ENCODE data around the gene TENM4.

DNA sequence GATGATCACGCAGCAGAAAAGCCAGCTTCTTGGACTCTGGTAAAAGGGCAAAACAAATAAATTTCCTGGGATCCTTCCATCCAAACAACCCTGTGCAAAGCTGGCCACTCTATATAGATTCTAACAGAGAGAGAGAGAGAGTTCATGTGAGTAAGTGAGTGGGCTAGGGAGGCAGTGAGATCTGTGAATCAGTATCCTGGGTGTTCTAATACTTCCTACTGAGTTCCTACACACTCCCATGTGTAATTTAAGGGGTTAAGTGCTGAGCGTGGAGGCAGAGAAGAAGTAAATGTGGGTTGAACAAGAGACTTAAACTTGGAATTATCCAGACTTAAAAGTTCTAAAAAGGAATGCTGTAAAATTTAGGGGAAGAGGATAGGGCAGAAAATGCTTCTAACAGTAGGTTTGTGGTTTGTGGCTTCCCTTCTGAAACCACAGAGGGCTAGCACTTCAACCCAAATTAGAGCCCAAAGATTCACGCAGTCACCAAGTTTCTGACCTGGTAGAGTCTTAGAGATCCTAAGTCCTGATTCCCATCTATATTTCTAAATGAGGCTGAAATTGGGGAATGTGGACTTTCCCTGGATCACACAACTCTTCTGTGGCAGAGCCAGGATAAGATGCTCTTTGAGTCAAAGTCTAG lies 413.9 kb downstream of the TENM4 start:
- TF ChIP-seq, protein P1, sequence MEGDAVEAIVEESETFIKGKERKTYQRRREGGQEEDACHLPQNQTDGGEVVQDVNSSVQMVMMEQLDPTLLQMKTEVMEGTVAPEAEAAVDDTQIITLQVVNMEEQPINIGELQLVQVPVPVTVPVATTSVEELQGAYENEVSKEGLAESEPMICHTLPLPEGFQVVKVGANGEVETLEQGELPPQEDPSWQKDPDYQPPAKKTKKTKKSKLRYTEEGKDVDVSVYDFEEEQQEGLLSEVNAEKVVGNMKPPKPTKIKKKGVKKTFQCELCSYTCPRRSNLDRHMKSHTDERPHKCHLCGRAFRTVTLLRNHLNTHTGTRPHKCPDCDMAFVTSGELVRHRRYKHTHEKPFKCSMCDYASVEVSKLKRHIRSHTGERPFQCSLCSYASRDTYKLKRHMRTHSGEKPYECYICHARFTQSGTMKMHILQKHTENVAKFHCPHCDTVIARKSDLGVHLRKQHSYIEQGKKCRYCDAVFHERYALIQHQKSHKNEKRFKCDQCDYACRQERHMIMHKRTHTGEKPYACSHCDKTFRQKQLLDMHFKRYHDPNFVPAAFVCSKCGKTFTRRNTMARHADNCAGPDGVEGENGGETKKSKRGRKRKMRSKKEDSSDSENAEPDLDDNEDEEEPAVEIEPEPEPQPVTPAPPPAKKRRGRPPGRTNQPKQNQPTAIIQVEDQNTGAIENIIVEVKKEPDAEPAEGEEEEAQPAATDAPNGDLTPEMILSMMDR (IDR thresholded peaks at IDR 0.05; ENCODE audit: low read depth, low read length, poor library complexity, severe bottlenecking), result no peak
- no peak for TF ChIP-seq EZH2phosphoT487 (IDR thresholded peaks at IDR 0.05; ENCODE audit: borderline replicate concordance, low read length)

Measured in DOHH2 (cell line).